ENCODE results near the gene IL13RA2. TPM values are rescaled to one million over a fixed set of nuclear protein-coding genes. Genes with fewer than 3 reads are reported as not detected.

Gene IL13RA2
- total and polyA plus RNA-seq, 2 of the 4 experiments (the other 2 are of a cell fraction), result under 0.01 to 0.14 TPM

- H3K4me1 ChIP-seq (ENCODE audit: control insufficient read depth, insufficient read depth, low read length), result peaks cover 2% of the 10 kb centered on the region; the same call in 1 of the 2 replicates
- H3K27me3 ChIP-seq (ENCODE audit: control insufficient read depth, insufficient read depth, low read length), result no peaks in the 10 kb centered on the region
- 71% methylated on average over 2 of the region's 3 CpGs; no CpG with 5 or more reads in 1 of the 2 experiments for WGBS, 2 experiments (ENCODE audit: extremely low coverage in 2 of 2, insufficient read length in 1 of 2)
- ChIA-PET POLR2A (ENCODE audit: unreplicated experiment) (no interaction called here), CTCF (no interaction called here)
- DNase-seq (no peak), ATAC-seq (ENCODE audit: low read depth) (no peak)
- H2BK20ac ChIP-seq (ENCODE audit: low read depth, low read length), result peak overlapping the region; percentile 31; the same call in 1 of the 2 replicates
- no peak overlapping the region for H2BK15ac ChIP-seq (ENCODE audit: low read depth, low read length)
- no peak overlapping the region for H2AK9ac ChIP-seq (replicated peaks; ENCODE audit: low read depth, low read length, poor library complexity)
- H3K4me3 ChIP-seq (ENCODE audit: insufficient read depth, low read depth, low read length), result no peak overlapping the region
- H3K27ac ChIP-seq (ENCODE audit: insufficient read depth, low read length), result no peak overlapping the region
- no peak overlapping the region for H2AFZ ChIP-seq (replicated peaks; ENCODE audit: low read length, poor library complexity)
- no peak overlapping the region for H3K14ac ChIP-seq (replicated peaks; ENCODE audit: low read depth, low read length)
- peak overlapping the region in 1 of 2 experiments; percentile 62; a peak in 1 of 4 replicates for H4K8ac ChIP-seq (ENCODE audit: low read depth in 2 of 2, low read length in 2 of 2)
- no peaks in the 10 kb centered on the region for H3K79me1 ChIP-seq (ENCODE audit: low read depth in 1 of 2, low read length in 2 of 2)
- no peak overlapping the region for H3K9ac ChIP-seq (ENCODE audit: low read depth, low read length)
- no peak overlapping the region for H3K4ac ChIP-seq (ENCODE audit: low read depth, low read length)
- BruUV-seq (replicated peaks), result no TSS peak
- H3K23ac ChIP-seq (ENCODE audit: low read depth, low read length), result no peak overlapping the region
- no peaks in the 10 kb centered on the region for H3K9me3 ChIP-seq (ENCODE audit: control insufficient read depth, insufficient read depth, low read length)
- dilution Hi-C loops (cut with HindIII; ENCODE audit: low sequenced_read_pairs, unreplicated experiment) (no loop called here), in situ Hi-C loops (cut with MboI; ENCODE audit: low sequenced_read_pairs) (no loop called here), intact Hi-C loops (cut with micrococcal nuclease) (no loop called here)
- 0 out of 2 replicates have a peak overlapping the region, but pooled peaks have one; percentile 38 for H2BK120ac ChIP-seq (ENCODE audit: low read depth, low read length)
- no peak for TF ChIP-seq CHD1 (IDR thresholded peaks at IDR 0.05; ENCODE audit: low read depth, low read length)
- no peak for TF ChIP-seq MAFK (IDR thresholded peaks at IDR 0.05; ENCODE audit: low read depth, low read length)
- TF ChIP-seq RAD21 (IDR thresholded peaks at IDR 0.05; ENCODE audit: low read length), result no peak
- no peak for TF ChIP-seq POLR2A (IDR thresholded peaks at IDR 0.05; ENCODE audit: low read depth, low read length)
- TF ChIP-seq CEBPB (IDR thresholded peaks at IDR 0.05; ENCODE audit: low read depth, low read length), result no peak
- TF ChIP-seq CTCF (conservative IDR thresholded peaks at IDR 0.05; ENCODE audit: low read depth, low read length), result no peak
- no peak for TF ChIP-seq SMC3 (IDR thresholded peaks at IDR 0.05; ENCODE audit: low read depth, low read length)
- TF ChIP-seq ELK1 (IDR thresholded peaks at IDR 0.05; ENCODE audit: borderline replicate concordance, low read depth, low read length), result no peak
- no peak for TF ChIP-seq MXI1 (IDR thresholded peaks at IDR 0.05; ENCODE audit: borderline replicate concordance, low read depth, low read length)
- TF ChIP-seq BHLHE40 (IDR thresholded peaks at IDR 0.05; ENCODE audit: low read depth, low read length), result no peak
- TF ChIP-seq MAZ (IDR thresholded peaks at IDR 0.05; ENCODE audit: borderline replicate concordance, low read depth, low read length), result no peak
- TF ChIP-seq USF2 (IDR thresholded peaks at IDR 0.05; ENCODE audit: low read depth, low read length), result no peak
- no peak for TF ChIP-seq NFE2L2 (IDR thresholded peaks at IDR 0.05; ENCODE audit: low read depth, low read length)
- TF ChIP-seq RFX5 (IDR thresholded peaks at IDR 0.05; ENCODE audit: low read depth, low read length), result no peak
- no peak for TF ChIP-seq RCOR1 (IDR thresholded peaks at IDR 0.05; ENCODE audit: insufficient replicate concordance, low read length)
- no peak for TF ChIP-seq FOS (IDR thresholded peaks at IDR 0.05; ENCODE audit: low read depth, low read length)
- H3K18ac ChIP-seq (ENCODE audit: low read depth, low read length), result peak overlapping the region; percentile 80; the same call in 1 of the 2 replicates
- H3K36me3 ChIP-seq (ENCODE audit: control insufficient read depth, insufficient read depth, low read length), result no peaks in the 10 kb centered on the region
- no peak overlapping the region for H2AK5ac ChIP-seq (ENCODE audit: low read depth, low read length)
- H3K9me1 ChIP-seq (ENCODE audit: insufficient read depth, low read length), result 0 out of 2 replicates have a peak, but pooled peaks cover 4% of the 10 kb centered on the region
- no peak overlapping the region for H3K4me2 ChIP-seq (ENCODE audit: low read depth, low read length)
- H4K91ac ChIP-seq (ENCODE audit: insufficient read depth, low read depth, low read length), result no peak overlapping the region
- no peak overlapping the region for H2BK5ac ChIP-seq (ENCODE audit: low read depth, low read length, poor library complexity, severe bottlenecking)
- no peaks in the 10 kb centered on the region for H4K20me1 ChIP-seq (ENCODE audit: insufficient read depth, low read length)
- no peak overlapping the region for H3K56ac ChIP-seq (ENCODE audit: extremely low read depth, insufficient read depth, low read length)
- no peak overlapping the region for H4K5ac ChIP-seq (ENCODE audit: low read depth, low read length)
Observed at GRCh38 chrX:115054876-115055275, 37.5 kb upstream of the IL13RA2 start.
